ENCODE measurements around the gene TMEM45A.

The TMEM45A gene

GRCh38 chr3:100499651-100500050, 7.2 kb downstream of the TMEM45A start:
- ATAC-seq, result no peak
- TF ChIP-seq BACH2 (CRISPR knock-in tag; IDR thresholded peaks at IDR 0.05; ENCODE audit: borderline replicate concordance), result no peak
- TF ChIP-seq ISL1 (CRISPR knock-in tag; IDR thresholded peaks at IDR 0.05), result no peak

- TF ChIP-seq ZC3H10 (CRISPR knock-in tag; IDR thresholded peaks at IDR 0.05), result no peak
- no peak for TF ChIP-seq TOX (CRISPR knock-in tag; IDR thresholded peaks at IDR 0.05; ENCODE audit: borderline replicate concordance)
- no peak for TF ChIP-seq POU6F1 (CRISPR knock-in tag; IDR thresholded peaks at IDR 0.05; ENCODE audit: borderline replicate concordance, low read depth)
- TF ChIP-seq, protein P1, sequence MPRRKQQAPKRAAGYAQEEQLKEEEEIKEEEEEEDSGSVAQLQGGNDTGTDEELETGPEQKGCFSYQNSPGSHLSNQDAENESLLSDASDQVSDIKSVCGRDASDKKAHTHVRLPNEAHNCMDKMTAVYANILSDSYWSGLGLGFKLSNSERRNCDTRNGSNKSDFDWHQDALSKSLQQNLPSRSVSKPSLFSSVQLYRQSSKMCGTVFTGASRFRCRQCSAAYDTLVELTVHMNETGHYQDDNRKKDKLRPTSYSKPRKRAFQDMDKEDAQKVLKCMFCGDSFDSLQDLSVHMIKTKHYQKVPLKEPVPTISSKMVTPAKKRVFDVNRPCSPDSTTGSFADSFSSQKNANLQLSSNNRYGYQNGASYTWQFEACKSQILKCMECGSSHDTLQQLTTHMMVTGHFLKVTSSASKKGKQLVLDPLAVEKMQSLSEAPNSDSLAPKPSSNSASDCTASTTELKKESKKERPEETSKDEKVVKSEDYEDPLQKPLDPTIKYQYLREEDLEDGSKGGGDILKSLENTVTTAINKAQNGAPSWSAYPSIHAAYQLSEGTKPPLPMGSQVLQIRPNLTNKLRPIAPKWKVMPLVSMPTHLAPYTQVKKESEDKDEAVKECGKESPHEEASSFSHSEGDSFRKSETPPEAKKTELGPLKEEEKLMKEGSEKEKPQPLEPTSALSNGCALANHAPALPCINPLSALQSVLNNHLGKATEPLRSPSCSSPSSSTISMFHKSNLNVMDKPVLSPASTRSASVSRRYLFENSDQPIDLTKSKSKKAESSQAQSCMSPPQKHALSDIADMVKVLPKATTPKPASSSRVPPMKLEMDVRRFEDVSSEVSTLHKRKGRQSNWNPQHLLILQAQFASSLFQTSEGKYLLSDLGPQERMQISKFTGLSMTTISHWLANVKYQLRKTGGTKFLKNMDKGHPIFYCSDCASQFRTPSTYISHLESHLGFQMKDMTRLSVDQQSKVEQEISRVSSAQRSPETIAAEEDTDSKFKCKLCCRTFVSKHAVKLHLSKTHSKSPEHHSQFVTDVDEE (CRISPR knock-in tag; IDR thresholded peaks at IDR 0.05), result no peak
- no peak for TF ChIP-seq ESRRG (CRISPR knock-in tag; IDR thresholded peaks at IDR 0.05)
- TF ChIP-seq SNAI2 (CRISPR knock-in tag; IDR thresholded peaks at IDR 0.05), result no peak
- TF ChIP-seq CSDC2 (CRISPR knock-in tag; IDR thresholded peaks at IDR 0.05), result no peak
- no peak for TF ChIP-seq ZNF565 (CRISPR knock-in tag; conservative IDR thresholded peaks at IDR 0.05; ENCODE audit: low read depth)
- TF ChIP-seq ARNTL (CRISPR knock-in tag; IDR thresholded peaks at IDR 0.05; ENCODE audit: borderline replicate concordance, low read depth), result no peak
- TF ChIP-seq CREB5 (CRISPR knock-in tag; IDR thresholded peaks at IDR 0.05; ENCODE audit: low read depth), result no peak
- TF ChIP-seq OSR1 (CRISPR knock-in tag; IDR thresholded peaks at IDR 0.05), result no peak
- TF ChIP-seq, protein P2, sequence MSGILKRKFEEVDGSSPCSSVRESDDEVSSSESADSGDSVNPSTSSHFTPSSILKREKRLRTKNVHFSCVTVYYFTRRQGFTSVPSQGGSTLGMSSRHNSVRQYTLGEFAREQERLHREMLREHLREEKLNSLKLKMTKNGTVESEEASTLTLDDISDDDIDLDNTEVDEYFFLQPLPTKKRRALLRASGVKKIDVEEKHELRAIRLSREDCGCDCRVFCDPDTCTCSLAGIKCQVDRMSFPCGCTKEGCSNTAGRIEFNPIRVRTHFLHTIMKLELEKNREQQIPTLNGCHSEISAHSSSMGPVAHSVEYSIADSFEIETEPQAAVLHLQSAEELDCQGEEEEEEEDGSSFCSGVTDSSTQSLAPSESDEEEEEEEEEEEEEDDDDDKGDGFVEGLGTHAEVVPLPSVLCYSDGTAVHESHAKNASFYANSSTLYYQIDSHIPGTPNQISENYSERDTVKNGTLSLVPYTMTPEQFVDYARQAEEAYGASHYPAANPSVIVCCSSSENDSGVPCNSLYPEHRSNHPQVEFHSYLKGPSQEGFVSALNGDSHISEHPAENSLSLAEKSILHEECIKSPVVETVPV (CRISPR knock-in tag; IDR thresholded peaks at IDR 0.05), result no peak
- TF ChIP-seq ZNF8 (CRISPR knock-in tag; IDR thresholded peaks at IDR 0.05), result no peak
- no peak for TF ChIP-seq ISL1 (CRISPR knock-in tag; IDR thresholded peaks at IDR 0.05)
- no peak for TF ChIP-seq ZFP30 (CRISPR knock-in tag; IDR thresholded peaks at IDR 0.05)
- TF ChIP-seq, protein P3, sequence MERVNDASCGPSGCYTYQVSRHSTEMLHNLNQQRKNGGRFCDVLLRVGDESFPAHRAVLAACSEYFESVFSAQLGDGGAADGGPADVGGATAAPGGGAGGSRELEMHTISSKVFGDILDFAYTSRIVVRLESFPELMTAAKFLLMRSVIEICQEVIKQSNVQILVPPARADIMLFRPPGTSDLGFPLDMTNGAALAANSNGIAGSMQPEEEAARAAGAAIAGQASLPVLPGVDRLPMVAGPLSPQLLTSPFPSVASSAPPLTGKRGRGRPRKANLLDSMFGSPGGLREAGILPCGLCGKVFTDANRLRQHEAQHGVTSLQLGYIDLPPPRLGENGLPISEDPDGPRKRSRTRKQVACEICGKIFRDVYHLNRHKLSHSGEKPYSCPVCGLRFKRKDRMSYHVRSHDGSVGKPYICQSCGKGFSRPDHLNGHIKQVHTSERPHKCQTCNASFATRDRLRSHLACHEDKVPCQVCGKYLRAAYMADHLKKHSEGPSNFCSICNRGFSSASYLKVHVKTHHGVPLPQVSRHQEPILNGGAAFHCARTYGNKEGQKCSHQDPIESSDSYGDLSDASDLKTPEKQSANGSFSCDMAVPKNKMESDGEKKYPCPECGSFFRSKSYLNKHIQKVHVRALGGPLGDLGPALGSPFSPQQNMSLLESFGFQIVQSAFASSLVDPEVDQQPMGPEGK (CRISPR knock-in tag; IDR thresholded peaks at IDR 0.05; ENCODE audit: borderline replicate concordance), result no peak
- TF ChIP-seq RARB (CRISPR knock-in tag; IDR thresholded peaks at IDR 0.05), result no peak
- no peak for ATAC-seq
Measured at GRCh38 chr3:100500320-100500880, 8.0 kb downstream of the TMEM45A start.

DNA sequence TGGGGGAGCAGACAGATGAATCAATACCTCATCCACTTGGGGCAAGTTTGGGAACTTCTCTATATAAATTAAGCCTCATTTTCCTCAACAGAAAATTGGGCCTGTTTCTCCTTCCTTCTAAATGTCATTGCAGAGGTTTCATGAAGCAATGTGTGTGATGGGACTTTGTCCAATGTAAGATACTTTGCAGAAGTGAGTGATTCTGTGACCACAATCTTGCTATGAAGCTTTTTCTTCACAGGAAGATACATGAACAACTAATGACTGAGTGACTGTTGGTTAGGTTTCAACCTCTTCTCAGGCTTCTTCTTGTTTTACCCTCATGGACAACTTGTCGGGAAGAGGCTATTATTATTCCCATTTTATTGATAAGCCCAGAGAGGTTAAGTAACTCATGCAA, 11.0 kb downstream of the TMEM45A start:
- no peak for ATAC-seq
- TF ChIP-seq ZNF70 (CRISPR knock-in tag; IDR thresholded peaks at IDR 0.05) (no peak), TCF4 (CRISPR knock-in tag; IDR thresholded peaks at IDR 0.05; ENCODE audit: borderline replicate concordance) (no peak), BACH2 (CRISPR knock-in tag; IDR thresholded peaks at IDR 0.05; ENCODE audit: borderline replicate concordance) (no peak), CREB5 (CRISPR knock-in tag; IDR thresholded peaks at IDR 0.05; ENCODE audit: low read depth) (no peak), ZFP3 (CRISPR knock-in tag; IDR thresholded peaks at IDR 0.05) (no peak)
- TF ChIP-seq, protein P1 (CRISPR knock-in tag; IDR thresholded peaks at IDR 0.05), result no peak
- TF ChIP-seq, protein P3 (CRISPR knock-in tag; IDR thresholded peaks at IDR 0.05; ENCODE audit: borderline replicate concordance), result no peak

All from SK-N-SH treated with all-trans-retinoic acid at 6 μM for 48 hours (cell line).